ENCODE results near the gene SQOR.

Gene SQOR

GRCh38 chr15:45634432-45635190 is at the start of gene SQOR:
Gene SQOR, plus strand, starts transcription at chr15:45635029. Its CDS starts 23,895 bp downstream, at chr15:45658924.
- peak; percentile 87 for DNase-seq (ENCODE audit: low spot score)

GRCh38 chr15:45585069-45585791 is 49.6 kb upstream of the SQOR start:
- no peak for DNase-seq (ENCODE audit: low spot score)

- no peak for DNase-seq (ENCODE audit: low spot score)
These were observed 48.7 kb upstream of the SQOR start for GRCh38 chr15:45586125-45586524.

GRCh38 chr15:45586601-45587094 is 48.2 kb upstream of the SQOR start:
- DNase-seq (ENCODE audit: low spot score): no peak

- DNase-seq (ENCODE audit: low spot score): peak; percentile 90
These were observed 47.5 kb upstream of the SQOR start, which contains the start of gene BLOC1S6 for GRCh38 chr15:45587095-45587862. Gene BLOC1S6, plus strand, starts transcription at chr15:45587379. Its CDS starts 65 bp downstream, at chr15:45587444.

- no peak for DNase-seq (ENCODE audit: low spot score)
These were observed 47.0 kb upstream of the SQOR start for GRCh38 chr15:45587863-45588170.

GRCh38 chr15:45588219-45588875 is 46.5 kb upstream of the SQOR start:
- no peak for DNase-seq (ENCODE audit: low spot score)

GRCh38 chr15:45589256-45589655 is 45.6 kb upstream of the SQOR start:
- DNase-seq (ENCODE audit: low spot score): no peak

GRCh38 chr15:45594319-45594718 is 40.5 kb upstream of the SQOR start:
- no peak for DNase-seq (ENCODE audit: low spot score)

- DNase-seq (ENCODE audit: low spot score): no peak
These were observed 39.8 kb upstream of the SQOR start for GRCh38 chr15:45594835-45595530.

- no peak for DNase-seq (ENCODE audit: low spot score)
These were observed 30.9 kb upstream of the SQOR start for GRCh38 chr15:45603881-45604280.

- DNase-seq (ENCODE audit: low spot score): no peak
These were observed 30.5 kb upstream of the SQOR start for GRCh38 chr15:45604326-45604725.

GRCh38 chr15:45606413-45606812 is 28.4 kb upstream of the SQOR start:
- no peak for DNase-seq (ENCODE audit: low spot score)

- no peak for DNase-seq (ENCODE audit: low spot score)
These were observed 28.0 kb upstream of the SQOR start for GRCh38 chr15:45606841-45607240.

GRCh38 chr15:45611305-45611704 is 23.5 kb upstream of the SQOR start:
- peak; percentile 33 for DNase-seq (ENCODE audit: low spot score)

GRCh38 chr15:45612790-45613415 is 21.9 kb upstream of the SQOR start:
- peak; percentile 24 for DNase-seq (ENCODE audit: low spot score)

GRCh38 chr15:45616901-45617323 is 17.9 kb upstream of the SQOR start:
- no peak for DNase-seq (ENCODE audit: low spot score)

GRCh38 chr15:45618813-45619212 is 16.0 kb upstream of the SQOR start:
- no peak for DNase-seq (ENCODE audit: low spot score)

GRCh38 chr15:45628136-45628535 is 6.7 kb upstream of the SQOR start:
- no peak for DNase-seq (ENCODE audit: low spot score)

GRCh38 chr15:45630917-45631691 is 3.7 kb upstream of the SQOR start:
- DNase-seq (ENCODE audit: low spot score): peak; percentile 80

Measured in GM03348 (cell line).